HG02840 (cell line): Measurements from ENCODE around the gene CD6.
"Not testable (repeated sequence)": the region's sequence is repeated elsewhere in the genome, so short reads cannot be mapped to it uniquely, and the experiment has no call there.

ENCODE experiments used
- ATAC-seq: cut with Tn5 transposase; IDR thresholded peaks from one replicate; pipeline ENCODE4 v1.9.1; 2021; ENCODE audit warnings: mild to moderate bottlenecking, moderate library complexity, moderate number of reproducible peaks; ENCODE audit not compliant: unreplicated experiment, low FRiP score

The CD6 gene

GRCh38 chr11:60951904-60952741 is 19.4 kb upstream of the CD6 start, which contains the start of gene SLC15A3:
Gene SLC15A3, minus strand, starts transcription at chr11:60952176. Its CDS starts 625 bp downstream, at chr11:60951551.
- peak; percentile 50 for ATAC-seq

- no peak for ATAC-seq
Measured at GRCh38 chr11:60952742-60953170, 18.7 kb upstream of the CD6 start.

- ATAC-seq = no peak
Measured at GRCh38 chr11:60953781-60954180, 17.7 kb upstream of the CD6 start.

- ATAC-seq = no peak
Measured at GRCh38 chr11:60954421-60954820, 17.1 kb upstream of the CD6 start.

- ATAC-seq = no peak
Measured at GRCh38 chr11:60955571-60955970, 15.9 kb upstream of the CD6 start.

GRCh38 chr11:60957188-60957587 is 14.3 kb upstream of the CD6 start:
- ATAC-seq = no peak

GRCh38 chr11:60959431-60959830 is 12.0 kb upstream of the CD6 start:
- ATAC-seq = no peak

- no peak for ATAC-seq
Measured at GRCh38 chr11:60960405-60960804, 11.1 kb upstream of the CD6 start.

GRCh38 chr11:60964801-60965200 is 6.7 kb upstream of the CD6 start:
- no peak for ATAC-seq

GRCh38 chr11:60966890-60967289 is 4.6 kb upstream of the CD6 start:
- no peak for ATAC-seq

- ATAC-seq = no peak
Measured at GRCh38 chr11:60968223-60968622, 3.3 kb upstream of the CD6 start.

GRCh38 chr11:60970369-60970774 is 1.1 kb upstream of the CD6 start:
- ATAC-seq = no peak

GRCh38 chr11:60970890-60971289 is 590 bp upstream of the CD6 start:
- no peak for ATAC-seq

GRCh38 chr11:60972182-60973030 is 926 bp downstream of the CD6 start:
- ATAC-seq = no peak

GRCh38 chr11:60973699-60974098 is 2.2 kb downstream of the CD6 start:
- no peak for ATAC-seq

GRCh38 chr11:60974316-60974715 is 2.8 kb downstream of the CD6 start:
- not testable (repeated sequence) for ATAC-seq

- no peak for ATAC-seq
Measured at GRCh38 chr11:60974726-60975125, 3.2 kb downstream of the CD6 start.

- ATAC-seq = no peak
Measured at GRCh38 chr11:60977224-60977623, 5.7 kb downstream of the CD6 start.

- no peak for ATAC-seq
Measured at GRCh38 chr11:60977836-60978235, 6.4 kb downstream of the CD6 start.

- ATAC-seq = no peak
Measured at GRCh38 chr11:60978546-60979380, 7.3 kb downstream of the CD6 start.

GRCh38 chr11:60981515-60981914 is 10.0 kb downstream of the CD6 start:
- no peak for ATAC-seq
